Fibroblast of villous mesenchyme (primary cell): Measurements from ENCODE around the gene PHETA1. TPM values are rescaled to one million over a fixed set of nuclear protein-coding genes. Genes with fewer than 3 reads are reported as not detected.

ENCODE experiments used
- DNase-seq: peaks from one replicate; pipeline ENCODE4 v3.0.0-alpha.2; 2010; ENCODE audit warnings: low read depth
- H3K4me3 ChIP-seq: 2 replicates; pipeline ENCODE4 v1.5.1; 2011; ENCODE audit warnings: low read depth, mild to moderate bottlenecking, low read length
- total RNA-seq: library from RNA; depleted of rRNA; stranded (reverse); fragments of >200 nt; gene quantifications from 2 replicates; pipeline ENCODE4 v1.2.3, GENCODE V29; 2012
- TF ChIP-seq, protein P1 (sequence below): IDR thresholded peaks from 2 replicates; pipeline ENCODE4 v1.5.1; 2012; ENCODE audit warnings: low read depth, mild to moderate bottlenecking, low read length; ENCODE audit not compliant: insufficient read depth

The PHETA1 gene
- total RNA-seq, 1 donor: 15.5 TPM

DNA sequence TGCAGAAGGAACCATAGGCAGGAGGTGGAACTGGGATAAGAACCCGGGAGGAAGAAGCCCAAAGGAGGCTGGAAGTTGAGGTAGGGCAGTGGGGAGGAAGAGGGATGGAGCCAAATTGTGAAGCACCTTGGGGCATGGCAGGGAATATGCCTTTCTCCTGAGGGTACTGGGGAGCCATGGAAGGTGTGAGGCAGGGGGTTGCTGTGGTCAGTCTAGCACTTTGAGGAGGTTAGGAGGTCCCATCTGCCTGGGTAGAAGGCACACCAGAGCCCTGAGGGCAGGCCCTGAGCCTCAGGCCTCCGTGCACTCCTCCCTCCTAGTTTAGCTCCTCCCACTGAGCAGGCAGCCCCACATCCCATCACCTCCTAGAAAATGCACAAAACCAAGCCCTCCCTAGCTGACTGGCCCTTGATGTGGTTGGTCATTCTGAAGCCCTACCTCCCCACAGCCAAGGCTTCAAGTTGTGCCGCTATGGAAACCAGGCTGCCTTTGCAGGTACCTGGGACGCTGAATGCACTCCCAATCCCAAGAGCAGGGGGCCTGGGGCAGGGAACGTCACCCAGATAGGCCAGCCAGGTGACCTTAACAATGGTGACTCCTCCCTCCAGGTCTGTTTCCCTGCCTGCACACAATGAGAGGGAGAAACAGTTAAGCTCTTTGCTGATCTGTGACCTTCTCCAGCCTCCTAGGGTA is 15.1 kb downstream of the PHETA1 start:
- TF ChIP-seq, protein P1, sequence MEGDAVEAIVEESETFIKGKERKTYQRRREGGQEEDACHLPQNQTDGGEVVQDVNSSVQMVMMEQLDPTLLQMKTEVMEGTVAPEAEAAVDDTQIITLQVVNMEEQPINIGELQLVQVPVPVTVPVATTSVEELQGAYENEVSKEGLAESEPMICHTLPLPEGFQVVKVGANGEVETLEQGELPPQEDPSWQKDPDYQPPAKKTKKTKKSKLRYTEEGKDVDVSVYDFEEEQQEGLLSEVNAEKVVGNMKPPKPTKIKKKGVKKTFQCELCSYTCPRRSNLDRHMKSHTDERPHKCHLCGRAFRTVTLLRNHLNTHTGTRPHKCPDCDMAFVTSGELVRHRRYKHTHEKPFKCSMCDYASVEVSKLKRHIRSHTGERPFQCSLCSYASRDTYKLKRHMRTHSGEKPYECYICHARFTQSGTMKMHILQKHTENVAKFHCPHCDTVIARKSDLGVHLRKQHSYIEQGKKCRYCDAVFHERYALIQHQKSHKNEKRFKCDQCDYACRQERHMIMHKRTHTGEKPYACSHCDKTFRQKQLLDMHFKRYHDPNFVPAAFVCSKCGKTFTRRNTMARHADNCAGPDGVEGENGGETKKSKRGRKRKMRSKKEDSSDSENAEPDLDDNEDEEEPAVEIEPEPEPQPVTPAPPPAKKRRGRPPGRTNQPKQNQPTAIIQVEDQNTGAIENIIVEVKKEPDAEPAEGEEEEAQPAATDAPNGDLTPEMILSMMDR: no peak
- H3K4me3 ChIP-seq: no peak overlapping the region
- no peak for DNase-seq

DNA sequence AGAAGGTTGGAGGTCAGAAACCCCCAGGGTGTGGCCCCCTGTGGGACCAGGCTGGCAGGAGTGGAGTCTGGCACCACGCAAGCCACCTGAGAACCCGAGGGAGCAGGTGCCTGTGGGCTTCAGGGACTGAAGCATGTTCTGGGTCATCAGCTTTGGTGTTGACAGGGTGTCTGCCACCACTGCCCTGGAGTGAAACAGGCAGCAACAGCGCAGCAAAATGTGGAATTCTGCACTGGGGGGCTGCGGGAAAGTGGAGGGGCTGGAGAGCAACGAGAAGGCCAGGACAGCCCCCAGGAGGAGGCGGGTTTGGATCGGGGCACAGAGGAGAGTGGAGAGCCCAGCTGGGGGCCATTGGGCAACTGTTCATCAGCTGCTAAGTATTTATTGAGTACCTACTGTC is 15.9 kb downstream of the PHETA1 start:
- TF ChIP-seq, protein P1: no peak
- no peak for DNase-seq

DNA sequence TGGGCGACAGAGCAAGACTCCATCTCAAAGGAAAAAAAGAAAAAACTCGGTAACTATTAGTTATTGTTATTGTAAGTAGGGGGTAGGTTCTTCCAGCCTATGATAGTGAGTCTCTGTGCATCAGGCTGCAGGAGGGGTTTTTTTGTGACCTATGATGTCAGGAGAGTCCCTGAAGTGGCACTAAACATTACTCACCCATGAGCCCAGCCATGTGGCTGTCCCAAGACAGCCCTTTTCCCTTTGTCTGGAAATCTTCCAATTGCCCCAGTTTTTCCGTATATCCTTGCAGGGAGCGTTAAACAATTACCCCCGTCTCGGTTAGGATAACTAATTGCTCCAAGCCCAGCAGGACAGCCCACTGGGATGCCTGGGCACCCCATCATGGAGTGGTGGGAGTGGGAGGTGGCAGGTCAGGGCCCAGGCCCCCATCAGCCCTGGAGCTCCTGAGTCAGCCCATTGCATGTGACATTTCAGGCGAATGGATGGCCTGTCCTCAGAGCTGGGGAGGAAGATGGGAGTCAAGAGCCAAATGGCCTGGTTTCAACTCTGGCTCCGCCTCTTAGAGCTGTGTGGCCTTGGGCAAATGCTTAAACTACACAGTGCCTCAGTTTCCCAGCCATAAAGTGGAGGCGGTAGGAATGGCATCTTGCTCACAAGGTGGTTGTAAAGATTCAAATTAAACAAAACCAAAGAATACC is 16.4 kb downstream of the PHETA1 start:
- no peak for DNase-seq
- TF ChIP-seq, protein P1: no peak
- no peak overlapping the region for H3K4me3 ChIP-seq

More for the DNA sequence above, 15.9 kb downstream of the PHETA1 start:
- H3K4me3 ChIP-seq: no peak overlapping the region

DNA sequence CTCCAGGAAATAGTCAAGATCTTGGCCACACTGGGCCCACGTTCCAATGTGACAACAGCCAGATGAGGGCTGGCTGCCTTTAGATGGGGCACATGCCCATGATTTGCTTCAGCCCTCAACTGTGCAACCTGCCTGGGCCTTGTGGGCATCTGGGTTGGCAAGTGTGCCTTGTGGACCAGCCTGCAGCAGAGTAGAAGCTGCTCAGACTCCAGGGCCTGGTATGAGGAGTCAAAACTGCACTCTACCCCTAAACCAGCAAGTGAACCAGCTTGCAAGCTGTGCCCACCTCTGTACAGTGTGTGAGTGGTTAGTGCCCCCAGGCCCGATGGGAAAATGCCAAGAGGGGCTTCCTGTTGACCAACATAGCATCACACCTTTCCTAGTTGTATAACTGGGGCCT is 17.9 kb downstream of the PHETA1 start:
- no peak overlapping the region for H3K4me3 ChIP-seq
- DNase-seq: no peak
- TF ChIP-seq, protein P1: no peak

DNA sequence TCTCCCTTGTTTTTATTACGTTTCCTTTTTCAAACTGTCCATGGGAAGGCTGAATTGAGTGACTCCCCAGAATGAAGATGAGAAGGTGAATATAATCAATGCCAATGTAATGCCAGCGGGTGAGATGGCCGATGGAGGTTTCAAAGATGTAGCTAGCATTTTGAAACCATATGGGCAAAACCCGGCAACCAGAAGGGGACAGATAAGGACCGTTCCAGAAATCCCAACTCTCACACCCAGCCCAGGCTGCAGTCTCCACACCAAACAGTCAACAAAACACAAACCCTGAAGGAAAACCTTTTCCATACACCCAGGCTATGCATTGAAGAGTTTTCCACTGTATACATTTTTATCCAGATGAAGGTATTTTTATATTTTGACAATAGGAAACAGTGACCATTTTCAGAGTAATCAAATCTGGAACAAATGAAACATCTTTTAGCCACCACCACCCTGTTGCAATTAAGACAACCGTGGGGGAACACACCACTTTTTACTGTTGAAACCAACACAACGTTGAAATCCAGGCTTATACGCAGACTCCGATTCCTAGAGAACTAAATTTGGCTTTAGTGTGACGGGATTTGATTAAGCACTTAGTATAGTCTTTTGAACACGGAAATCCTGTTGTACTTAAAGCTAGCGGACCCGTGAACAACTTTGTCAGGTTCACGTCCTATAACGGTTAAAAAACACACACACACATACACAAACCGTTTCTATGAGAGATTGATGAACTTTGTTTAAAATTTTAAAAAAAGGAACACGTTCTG is 19.0 kb downstream of the PHETA1 start:
- no peak for DNase-seq
- TF ChIP-seq, protein P1: no peak
- no peak overlapping the region for H3K4me3 ChIP-seq

DNA sequence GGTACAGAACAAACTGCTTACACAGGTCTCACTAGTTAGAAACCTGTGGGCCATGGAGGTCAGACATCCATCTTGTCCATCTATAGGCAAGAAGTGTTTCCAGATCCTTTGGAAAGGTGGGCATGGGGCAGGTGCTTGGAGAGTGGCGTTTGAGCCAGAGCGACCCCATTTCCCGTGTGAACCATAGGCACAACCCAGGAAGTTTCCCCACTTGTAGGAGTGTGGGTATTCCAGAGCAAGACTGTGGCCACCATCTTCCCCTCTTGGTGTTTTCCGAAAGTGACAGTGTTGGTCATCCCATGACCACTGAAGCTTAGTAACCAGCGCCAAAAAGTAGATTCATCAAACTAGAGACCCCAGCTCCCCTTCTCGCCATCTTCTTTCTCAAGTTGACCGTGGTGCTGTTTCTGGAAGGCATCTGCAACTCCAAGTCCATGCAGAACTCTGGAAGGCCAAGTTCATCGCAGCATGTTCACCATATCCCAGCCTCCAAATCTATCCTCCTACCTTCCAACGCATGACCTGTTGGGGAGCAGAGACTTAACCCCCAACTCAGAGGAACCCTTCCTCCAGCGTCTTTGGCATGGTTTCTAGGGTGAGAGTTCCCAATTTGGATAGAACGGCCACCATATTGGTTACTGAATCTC is 19.7 kb downstream of the PHETA1 start:
- DNase-seq: no peak
- TF ChIP-seq, protein P1: no peak

More for the DNA sequence above, 19.7 kb downstream of the PHETA1 start:
- no peak overlapping the region for H3K4me3 ChIP-seq
